ENCODE measurements around the gene PLCH1.

- TF ChIP-seq CTCF (IDR thresholded peaks at IDR 0.05), result no peak
- no peak for TF ChIP-seq POLR2A (IDR thresholded peaks at IDR 0.05)
Measured at GRCh38 chr3:155444771-155445170, 300.1 kb downstream of the PLCH1 start.

Measured in right lobe of liver (tissue), 4 donors.